Hippocampal formation (tissue), 2 donors: ENCODE results near the gene PTPRM.

Experiments
- DNase-seq, 2 donors: peaks; one replicate each; lab custom pipeline; 2025; lab: John Stamatoyannopoulos, UW

Gene PTPRM

DNA sequence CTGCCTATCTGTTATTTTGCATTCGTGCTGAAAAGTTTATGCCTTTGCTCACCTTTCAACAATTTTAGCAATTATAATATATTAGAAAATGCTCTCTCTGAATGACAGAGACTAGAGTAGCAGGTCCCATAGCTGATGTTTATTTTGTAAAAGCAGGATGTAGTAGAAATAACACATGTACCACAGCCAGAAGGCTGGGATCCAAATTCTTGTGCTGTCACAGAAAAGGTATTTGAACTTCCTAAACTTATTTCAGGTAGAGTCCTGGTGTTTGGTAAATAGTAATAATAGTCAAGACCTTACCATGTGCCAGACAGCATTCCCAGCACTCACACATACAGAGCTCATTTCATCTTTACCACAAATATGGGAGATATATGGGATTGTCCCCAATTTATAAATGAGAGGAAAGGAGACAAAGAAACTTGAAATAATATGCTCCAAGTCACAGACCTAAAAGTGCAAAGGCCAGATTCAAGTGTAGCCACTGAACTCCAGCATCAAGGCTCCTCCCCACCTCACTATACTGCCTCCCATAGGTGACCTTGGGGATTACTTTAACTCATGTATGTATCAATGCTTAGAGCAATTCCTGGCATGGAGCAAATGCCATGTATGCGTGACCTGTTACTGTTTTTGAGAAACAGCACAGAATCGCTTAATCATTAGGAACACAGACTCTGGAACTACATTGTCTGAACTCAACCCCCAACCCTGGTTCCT lies 757.4 kb downstream of the PTPRM start:
- no peak for DNase-seq

DNA sequence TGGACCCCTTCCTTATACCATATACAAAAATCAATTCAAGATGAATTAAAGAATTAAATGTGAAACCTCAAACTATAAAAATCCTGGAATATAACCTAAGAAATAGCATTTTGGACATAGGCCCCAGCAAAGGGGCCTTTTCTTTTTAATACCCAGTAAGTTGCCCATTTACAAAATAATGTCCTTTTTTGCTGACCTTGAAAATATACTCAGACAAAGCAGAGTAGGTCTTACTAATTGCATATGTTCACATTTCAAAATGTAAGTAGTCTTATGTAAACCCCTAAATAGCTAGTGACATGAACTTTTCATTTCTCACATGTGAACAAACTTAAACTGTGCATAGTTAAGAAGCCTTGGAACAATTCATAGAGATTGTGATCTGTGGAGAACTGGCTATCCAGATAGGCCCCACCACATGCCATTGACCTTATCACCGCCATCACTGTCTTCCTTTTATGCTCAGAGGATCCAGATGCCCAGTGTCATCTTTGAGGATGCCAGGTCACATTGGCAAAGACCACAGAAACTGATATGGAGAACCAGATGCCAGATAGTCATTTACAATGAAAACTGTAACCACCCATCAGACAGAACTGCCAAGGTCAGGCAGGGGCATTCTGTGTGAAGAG lies 759.8 kb downstream of the PTPRM start:
- no peak for DNase-seq

DNA sequence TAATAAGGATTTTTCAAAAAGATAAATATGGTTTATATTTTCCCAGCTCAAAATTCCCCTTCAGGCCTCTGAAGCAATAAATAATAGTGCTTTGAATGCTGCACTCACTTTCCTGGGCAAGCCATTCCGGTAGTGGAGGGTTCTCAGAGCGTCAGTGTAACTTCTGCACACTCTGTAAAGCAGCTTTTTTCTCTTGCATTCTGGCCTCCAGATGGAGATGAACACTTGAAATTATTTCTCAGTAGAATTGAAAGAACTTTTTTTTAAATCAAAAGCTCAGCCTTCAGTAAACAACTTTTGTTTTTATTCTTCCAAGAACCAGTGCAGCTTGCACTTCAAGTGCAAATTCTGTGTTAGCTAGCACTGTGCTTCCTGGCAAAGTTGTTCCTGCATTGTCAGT lies 761.0 kb downstream of the PTPRM start:
- DNase-seq, result no peak

DNA sequence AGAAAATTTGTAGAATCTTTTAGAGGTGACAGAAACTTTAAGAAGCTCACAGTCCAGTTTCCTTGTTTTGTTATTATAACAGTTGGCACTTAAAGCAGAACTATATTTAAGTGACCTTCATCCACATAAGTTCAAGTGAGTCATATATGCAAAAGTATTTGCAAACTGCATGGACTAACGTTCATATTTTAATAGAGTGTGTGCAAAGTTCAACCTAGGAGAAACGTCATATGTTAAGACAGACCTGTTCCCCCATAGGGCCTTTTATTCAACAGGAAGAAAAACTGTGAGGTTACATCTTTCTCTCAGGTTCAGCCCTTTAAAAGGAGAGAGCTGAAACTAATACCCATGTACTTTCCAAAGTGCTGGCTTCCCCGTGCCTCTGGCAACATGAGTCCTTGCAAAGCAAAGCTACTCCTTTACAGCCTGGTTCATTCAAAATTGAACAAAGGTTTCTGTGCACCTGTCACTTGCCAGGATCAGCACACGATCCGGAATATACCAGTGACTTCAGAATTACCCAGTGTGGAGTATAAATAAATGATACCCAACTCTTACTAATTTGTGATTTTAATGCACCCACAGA lies 762.2 kb downstream of the PTPRM start:
- DNase-seq, result no peak

DNA sequence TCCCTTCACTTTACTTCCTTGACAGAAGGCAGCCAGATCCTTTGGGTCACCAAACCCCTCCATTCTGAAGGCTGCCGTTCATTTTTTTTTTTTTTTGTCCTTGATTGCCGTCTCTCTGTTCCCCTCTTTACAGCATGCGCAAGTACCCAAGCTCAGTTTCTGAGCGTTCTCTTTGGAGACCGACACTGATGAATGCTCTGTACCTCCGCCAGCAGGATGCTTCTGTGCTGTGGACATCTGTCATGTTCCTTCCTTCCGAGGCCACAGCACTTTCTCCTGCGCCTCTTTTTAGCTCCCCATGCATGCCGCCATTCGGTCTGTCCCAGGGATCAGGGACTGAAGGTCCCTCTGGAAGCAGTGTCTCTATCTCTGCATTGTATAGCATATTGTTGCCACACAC lies 763.5 kb downstream of the PTPRM start:
- no peak for DNase-seq

DNA sequence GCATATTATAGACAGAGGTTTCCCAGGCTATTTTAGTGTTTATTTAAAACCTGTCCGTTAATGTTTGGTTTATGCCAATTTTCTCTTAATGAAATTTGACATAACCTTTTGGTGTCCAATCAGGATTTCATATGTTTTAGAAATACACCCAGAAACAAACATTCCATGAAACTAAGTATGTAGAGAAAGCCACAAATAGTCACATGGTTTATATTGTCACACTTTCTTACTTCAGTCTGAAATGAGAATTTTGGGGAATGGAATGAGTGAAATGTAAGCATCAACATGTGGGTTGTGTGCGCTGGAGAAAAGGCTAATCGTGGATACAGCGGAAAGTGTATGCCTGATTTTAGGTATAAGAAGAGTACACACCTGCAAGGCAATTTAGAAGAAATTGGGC lies 765.2 kb downstream of the PTPRM start:
- no peak for DNase-seq

DNA sequence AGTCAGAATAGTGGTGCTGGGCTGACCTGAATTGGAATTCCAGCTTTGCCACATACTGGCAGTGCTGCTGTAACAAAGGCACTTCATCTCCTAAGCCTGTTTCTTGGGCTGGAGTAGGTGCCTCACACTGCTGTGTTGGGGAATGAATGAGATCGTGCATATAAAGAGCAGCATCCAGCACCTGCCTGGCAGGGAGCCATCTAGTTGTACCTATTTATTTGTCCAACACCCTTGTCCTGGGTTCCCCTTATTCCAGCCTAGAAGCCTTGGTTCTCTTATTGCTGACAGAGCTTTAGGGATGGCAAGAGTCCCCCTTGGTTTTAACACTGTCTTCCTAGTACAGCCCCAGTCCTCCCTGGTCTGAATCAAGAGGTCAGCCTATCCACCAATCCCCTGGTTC lies 766.8 kb downstream of the PTPRM start:
- no peak for DNase-seq

DNA sequence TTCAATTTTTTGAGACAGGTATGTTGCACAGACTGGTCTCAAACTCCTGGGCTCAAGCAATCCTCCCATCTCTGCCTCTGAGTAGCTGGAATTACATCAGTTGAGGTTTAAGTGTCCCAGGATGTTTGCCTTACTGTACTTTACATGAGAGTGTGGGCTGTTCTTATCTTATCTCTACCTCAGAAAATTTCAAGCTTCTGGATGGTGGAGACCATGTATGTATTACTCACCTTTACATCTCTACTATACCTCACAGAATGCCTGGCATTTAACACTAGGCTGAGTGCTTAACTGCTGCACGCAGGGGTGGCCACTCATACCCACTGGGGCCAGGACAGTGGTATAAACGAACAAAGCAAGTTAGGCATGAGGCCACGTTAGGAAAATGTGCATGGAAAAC lies 770.1 kb downstream of the PTPRM start:
- DNase-seq, result no peak

DNA sequence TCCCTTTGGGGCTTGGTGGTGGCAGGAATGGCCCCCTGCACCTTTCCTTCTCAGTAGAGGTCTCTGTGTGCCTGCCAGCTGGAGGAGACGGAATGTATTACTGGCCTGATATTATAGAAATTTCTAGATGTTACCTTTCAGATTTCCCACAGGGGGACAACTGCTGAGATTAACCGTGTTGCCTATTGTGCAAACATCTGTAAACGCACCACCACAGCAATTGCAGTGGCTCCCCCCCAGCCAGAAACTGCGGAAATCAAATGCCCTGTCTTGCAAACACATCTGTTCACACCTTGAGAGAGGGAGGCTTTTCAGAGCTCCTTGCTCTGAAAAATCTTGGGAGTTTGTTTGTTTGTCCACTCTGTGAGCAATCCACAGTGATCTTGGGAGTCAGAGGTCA lies 772.1 kb downstream of the PTPRM start:
- DNase-seq, result no peak

DNA sequence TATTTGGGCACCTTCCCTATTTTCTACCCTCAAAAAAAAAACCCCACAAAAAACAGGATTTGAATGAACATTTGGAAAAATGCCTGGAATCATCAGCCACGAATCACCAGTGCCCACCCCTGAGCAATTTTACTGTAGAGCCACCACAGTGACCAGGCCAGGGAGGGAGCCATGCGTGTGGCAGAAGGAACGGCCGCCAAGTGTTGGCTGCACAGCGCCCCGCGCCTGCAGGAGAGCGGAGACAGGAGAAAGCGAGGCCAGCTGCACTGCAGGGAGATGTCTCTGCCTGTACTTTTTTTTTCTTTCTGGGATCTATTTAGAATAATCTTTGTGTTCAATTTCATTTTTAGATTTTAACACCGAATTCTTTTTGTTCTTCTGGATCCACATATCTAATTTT lies 772.8 kb downstream of the PTPRM start:
- no peak for DNase-seq

DNA sequence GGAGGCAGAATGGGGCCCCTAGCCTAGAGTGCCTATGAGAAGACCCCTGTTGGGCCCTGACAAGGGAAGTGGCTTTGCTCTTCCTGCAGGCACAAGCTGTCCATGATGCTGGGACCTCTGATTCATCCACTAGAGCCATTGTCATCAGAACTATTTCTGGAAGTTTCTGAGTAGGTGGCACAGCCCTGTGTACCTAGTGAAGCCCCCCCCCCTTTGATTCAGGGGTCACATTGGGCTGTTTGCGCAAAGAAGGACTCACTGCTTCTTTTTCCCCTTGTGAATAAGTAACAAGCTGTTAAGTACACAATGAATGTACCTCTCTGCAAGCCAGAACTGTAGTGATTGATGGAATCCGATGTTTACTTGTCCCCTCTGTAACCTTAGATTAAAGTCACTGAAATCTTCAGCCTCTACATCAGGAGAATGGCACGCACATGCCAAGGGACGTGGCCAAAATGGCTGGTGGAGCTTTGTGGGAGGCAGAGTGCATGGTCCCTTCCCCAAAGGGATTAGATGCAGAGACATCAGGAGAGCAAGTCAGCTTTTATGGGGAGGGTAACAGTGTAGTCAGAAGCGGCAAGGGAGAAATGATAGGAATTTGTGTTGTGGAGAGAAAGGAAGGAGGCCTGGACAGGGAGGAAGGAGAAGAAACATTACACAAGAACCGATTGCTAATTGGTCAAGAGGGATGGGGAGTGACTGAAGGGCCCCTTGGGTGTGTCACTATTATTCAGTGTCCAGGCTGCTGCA lies 774.5 kb downstream of the PTPRM start:
- DNase-seq, result no peak

DNA sequence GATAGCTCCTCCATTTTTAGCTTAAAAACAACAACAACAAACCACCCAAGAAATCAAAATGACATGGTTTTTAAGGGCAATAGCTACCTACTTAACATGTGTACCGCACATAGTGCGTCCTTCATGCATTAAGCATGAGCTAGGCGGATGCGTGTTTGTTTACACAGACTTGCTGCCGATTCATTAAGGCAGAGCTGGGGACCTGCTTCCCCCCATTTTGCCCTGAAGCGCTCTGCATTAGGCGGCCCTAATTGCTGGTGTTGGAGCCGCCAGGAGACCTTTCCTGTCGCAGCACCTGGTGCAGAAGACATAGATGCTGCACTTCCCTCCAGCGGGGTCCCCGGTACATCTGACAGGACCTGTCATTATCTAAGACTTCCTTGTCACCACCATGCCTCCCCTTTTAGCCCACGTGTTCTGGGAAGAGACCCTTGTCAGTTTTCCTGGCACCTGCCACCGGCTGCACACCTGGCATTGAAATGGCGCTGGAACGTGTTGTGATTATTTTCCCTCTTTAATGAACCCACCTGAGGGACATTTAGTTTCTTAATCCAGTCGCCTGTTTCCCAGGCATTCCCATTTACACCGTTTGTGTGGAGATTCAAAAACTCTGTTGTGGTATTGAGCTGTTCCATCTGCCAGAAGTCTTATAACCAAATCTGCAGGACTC lies 781.1 kb downstream of the PTPRM start:
- DNase-seq, result no peak

DNA sequence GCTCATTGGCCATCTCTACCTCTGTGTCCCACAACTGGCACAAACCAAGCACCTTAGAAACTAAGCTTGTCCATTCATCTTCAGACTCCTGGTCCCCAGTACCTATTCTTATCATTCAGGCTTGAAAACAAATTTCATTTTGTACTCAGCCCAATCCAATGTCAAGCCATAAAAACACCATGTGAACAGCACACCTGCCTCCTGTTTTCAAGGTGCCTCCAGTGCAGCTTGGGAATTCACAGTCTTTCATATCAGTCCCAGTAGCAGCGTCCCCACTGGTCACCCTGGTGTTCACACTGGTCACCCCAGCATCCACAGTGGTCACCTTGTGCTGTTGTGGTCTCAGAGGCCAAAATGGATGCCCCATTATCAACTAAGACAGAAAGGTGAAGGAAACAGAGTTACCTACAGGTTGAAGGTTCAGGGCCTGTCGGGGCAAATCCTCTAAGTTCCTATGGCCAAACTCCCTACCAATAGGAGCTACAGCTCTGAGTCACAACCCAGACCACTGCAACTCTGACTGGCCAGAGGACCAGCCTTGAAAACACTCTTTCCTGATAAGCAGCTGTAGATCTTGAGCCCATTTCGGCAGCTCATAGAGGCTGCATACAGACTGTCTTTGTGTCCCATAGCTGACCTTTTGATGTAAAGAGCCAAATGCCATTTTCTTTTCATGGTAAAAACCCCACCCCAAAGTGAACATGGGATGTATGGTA lies 782.6 kb downstream of the PTPRM start:
- no peak for DNase-seq

DNA sequence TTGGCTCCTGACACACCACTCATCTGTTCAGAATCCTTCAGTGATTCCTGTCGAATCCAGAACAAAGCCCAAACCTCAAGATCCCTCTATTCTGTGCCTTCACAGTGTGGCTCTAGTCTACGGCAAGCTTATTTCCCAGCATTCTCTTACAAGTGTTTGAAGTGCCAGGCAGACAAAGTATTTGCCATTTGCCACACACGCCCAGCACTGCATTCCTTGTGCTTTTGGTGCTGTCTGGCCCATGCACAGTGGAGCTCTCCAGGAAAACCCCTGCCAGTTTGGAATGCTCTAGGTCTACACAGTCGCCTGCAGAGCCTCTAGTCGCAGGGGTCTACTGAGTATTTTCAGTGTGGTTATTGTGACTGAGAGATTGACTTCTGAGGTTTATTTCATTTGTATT lies 783.5 kb downstream of the PTPRM start:
- DNase-seq, result no peak

DNA sequence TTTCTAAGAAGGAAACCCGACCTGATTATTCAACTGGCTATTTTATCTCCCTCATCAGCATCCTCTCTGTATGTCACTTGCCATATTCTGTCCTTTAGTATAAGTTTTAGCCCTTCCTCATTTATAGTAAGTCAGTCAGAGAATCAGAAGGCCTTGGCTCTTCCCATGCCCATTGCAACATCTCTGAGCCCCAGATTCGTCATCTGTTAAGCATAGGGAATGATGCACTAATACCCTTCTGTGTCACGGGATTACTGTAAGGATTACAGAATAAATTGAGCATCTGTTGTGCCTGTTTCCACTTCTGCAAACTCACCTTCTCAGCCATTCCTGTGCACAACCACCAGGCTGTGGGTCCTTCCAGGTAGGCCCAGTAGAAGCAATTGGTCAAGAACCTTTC lies 784.0 kb downstream of the PTPRM start:
- DNase-seq, result no peak

DNA sequence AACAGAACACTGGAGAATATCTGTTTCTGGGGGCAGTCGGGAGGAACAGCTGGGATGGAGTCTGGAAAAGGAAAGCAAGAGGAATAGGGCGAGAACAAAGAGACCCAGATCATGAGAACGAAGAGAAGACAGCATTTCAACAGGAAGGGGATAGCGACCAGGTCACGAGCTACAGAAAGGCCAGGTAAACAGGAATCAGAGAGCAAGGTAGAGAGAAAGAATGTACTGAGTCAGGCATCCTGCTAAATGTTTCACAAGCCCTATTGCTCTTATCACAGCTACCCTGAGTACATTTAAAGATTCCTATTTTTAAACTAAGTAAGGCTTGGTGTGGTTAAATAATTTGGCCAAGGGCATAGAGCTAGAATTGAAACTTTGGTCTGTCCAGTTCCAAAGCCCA lies 787.2 kb downstream of the PTPRM start:
- no peak for DNase-seq

DNA sequence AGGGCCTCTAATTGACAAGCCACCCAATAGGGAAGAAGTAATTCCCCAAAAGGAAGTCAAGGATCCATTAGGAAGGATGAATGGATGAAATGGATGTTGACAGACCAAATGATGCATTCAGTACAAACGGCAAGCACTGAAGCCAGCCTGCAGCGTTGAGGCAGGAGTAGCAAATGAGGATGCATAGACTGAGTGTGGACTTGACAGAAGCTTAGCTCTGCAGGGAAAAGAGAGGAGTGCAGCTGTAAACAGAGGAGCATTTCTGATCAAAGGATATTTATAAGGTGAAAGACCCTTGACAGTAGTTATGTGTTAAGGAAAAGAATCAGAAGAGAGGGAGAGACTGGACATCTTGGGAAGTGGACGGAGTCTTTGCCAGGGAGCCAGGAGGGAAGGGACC lies 788.9 kb downstream of the PTPRM start:
- DNase-seq, result no peak

DNA sequence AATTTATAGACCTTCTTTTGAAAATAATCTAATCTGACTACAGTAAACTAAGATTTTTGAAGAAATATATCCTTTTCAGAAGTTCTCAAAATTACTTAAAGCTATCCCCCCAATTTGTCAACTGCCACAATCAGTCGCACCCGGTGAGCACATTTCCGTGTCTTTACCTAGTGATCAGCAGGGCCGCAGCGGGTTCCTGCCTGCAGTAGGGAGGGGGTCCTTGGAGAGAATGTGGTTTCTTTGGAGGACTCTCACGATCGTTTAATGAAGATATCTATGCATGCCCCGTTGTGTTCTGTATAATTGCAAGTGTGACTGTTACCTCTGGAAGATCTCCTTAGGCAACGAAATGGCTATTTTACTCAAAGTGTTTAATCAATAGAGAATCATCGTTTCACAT lies 790.2 kb downstream of the PTPRM start:
- DNase-seq, result no peak

DNA sequence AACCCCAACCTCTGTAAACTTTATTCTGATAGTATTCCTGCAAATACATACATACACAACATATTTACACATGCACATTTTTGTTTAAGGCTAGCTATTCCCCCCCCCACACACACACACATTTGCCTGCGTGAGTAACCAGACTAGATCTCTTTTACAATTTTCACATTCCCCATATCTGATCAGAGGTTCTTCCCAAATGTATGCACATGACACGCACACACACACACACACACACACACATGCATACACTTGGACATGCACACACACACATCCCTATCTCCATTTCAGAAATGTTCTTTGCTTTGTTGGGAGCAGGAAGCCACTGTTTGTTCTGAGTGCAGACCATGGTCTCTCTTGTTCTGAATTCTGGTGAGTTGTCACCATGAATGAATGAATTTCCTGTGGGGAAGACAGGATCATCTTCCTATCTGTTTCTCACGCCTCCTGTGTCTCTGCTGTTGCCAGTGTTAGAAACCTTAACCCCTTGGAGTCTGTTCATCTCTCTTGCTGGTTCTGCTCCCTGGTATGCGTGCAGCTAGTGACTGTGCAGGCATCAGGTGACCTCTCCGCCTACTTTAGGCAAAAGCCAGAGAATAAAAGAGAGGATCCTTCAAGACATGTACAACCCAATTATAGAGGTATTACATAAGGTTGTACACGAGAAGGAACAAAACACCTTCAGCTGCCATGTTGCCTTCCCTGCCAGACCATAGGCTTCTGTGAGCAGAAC lies 791.1 kb downstream of the PTPRM start:
- DNase-seq, result no peak

DNA sequence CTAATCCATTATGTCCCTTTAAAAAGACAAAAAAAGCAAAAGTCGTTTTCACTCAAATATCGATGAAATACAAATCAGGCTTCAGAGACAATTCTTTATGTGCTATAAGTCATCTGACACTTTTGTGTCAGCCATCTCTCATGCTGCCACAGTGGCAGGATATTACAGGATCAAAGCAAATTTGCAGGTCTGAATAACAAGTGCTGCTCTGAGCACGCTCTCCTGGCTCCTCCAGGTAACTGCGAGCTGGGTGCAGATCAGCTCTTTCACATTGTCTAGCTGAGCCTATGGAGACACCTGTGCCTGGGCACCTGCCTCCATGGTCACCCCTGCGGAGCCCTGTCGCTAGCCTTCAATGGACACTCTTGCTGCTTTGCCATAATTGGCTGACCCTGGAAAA lies 792.0 kb downstream of the PTPRM start:
- no peak for DNase-seq

DNA sequence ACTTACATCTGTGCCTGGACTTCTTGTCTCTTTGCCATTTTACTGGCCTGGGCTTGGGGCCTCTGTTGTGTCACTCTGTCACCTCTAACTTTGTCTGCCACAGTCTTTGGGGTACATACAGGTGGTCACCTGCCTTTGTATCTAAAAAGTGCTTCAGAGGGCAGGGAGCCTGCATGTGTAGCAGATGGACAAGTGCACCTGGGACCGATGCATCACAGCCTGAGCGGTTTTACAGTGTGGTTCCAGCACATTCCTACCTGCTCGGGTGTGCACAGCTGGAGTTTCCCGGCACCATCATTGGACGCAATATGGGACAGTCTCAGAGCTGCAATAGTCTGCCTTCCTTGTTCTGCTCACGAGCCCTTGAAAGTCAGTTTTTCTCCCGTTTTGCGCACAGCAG lies 792.4 kb downstream of the PTPRM start:
- no peak for DNase-seq
